GM18508 (cell line): Measurements from ENCODE around the gene MBD2.

Experiments
- ATAC-seq: cut with Tn5 transposase; IDR thresholded peaks from one replicate; pipeline ENCODE4 v1.9.1; 2021; ENCODE audit warnings: moderate number of reproducible peaks; ENCODE audit not compliant: insufficient read depth, unreplicated experiment

Gene MBD2

DNA sequence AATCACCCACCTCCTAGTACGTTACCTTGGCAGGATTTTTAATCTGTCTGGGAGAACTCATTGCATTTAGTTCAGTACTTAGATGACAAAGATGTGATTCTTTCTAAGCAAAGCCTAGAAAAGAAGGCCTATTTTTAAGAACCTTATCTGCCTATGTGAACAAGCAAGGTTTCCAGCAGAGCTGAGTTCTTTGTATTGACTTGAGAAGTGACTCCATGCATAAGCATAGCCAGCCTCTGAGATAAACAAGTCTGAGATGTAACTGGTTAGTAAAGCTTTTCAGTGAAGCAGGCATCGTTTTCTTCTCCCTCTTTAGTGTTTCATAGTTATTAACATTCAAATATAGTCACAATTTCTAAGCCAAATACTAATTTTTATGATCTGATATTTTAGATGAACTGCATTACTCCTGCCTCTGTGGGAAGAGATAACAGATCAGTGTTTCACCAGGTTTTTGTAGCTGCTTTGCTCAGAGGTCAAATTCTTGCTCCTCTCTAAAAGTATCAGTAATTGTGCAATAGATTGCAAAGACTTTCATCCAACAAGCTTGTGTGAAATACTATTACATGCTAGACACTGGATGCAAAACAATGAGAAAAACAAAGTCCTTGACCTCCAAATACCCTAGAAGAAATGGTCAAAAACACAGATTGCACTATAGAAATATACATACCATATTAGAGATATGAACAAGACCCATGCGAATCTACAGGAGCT lies 107.8 kb downstream of the MBD2 start:
- no peak for ATAC-seq

DNA sequence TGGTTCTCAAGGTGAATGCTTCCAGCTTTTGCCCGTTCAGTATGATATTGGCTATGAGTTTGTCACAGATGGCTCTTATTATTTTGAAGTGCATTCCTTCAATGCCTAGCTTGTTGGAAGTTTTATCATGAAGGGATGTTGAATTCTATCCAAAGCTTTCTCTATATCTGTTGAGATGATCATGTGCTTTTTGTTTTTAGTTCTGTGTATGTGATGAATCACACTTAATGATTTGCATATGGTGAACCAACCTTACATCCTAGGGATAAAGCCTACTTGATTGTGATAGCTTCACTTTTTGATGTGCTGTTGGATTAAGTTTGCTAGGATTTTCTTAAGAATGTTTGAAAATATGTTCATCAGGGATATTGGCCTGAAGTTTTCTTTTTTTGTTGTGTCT lies 112.1 kb downstream of the MBD2 start:
- no peak for ATAC-seq

DNA sequence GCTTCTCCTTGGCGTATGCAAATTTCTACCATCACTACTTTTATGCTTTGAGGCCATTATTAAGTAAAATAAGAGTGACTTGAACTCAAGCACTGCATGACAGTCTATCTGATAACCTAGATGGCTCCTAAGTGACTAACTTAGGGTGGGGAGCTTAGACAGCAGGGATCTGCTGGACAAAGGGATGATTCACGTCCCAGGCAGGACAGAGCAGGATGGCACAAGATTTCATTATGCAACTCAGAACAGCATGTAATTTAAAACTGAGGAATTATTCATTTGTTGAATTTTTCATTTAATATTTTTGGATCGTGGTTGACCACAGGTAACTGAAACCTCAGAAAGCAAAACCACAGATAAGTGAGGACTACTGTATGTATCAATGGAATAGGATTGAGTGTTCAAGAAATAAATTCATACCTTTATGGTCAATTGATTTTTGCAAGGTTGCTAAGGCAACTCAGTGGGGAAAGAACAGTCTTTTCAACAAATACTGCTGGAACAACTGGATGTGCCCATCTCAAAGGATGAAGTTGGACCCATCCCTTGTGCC lies 115.3 kb downstream of the MBD2 start:
- no peak for ATAC-seq

DNA sequence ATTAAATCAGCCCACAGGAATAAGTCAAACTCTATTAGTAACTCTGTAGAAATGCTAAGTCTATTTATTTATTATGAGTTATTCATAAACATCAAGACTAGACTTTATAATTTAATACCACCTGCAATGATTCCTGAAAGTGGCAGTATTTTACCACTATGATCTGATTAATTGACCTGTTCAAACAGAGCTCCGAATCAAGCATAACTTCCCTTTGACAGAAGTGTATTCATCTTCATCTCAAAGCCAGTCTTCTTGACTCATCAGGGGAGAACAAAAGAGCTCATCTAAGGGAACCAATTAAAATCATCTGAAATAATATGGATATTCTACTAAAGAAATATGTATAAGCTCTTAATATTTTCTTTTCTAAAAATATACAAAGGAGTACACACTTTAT lies 122.3 kb downstream of the MBD2 start:
- no peak for ATAC-seq
